ENCODE results near the gene TSPAN32. TPM values are rescaled to one million over a fixed set of nuclear protein-coding genes. Genes with fewer than 3 reads are reported as not detected.

TSPAN32 gene
- total RNA-seq, 1 experiment from 2014 or later = not detected

DNA sequence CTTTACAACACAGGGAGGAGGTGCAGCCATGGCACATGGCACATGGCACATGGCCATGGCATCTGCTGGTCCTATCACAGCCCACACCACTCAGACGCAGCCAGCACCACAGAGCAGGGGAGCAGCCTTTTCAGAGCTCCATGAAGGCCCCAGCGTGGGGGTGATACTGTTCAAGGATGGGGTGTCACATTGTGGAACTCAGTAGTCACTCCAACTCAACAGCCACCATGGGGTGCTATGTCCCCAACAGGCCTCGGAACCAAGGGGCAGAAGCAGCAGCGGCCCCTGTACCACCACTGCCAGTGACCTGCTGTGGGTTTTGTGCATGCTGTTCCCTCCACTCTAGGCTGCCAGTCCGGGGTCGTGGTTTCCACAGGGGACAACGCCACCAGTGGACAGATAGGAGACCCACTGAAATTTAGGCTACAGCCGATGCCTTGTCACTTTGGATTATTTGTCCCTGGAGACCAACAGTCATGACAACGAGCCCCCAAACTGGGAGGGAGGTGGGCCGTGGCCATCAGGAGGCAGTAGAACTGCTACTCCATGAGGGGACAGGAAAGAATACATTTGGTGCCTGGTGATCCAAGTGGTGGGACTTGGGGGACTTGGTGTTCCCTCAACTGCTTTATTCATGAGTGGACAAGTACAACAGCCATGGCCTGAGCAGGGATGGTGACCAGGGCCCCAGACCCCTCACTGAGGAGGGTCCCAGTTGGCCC is 44.9 kb downstream of the TSPAN32 start:
- ATAC-seq = no peak
- TF ChIP-seq ZNF274 (IDR thresholded peaks at IDR 0.05; ENCODE audit: low read depth, low read length) = no peak
- no peak for TF ChIP-seq SIN3A (IDR thresholded peaks at IDR 0.05; ENCODE audit: low read depth)
- no peak for TF ChIP-seq SP1 (IDR thresholded peaks at IDR 0.05; ENCODE audit: low read depth)
- no peak for TF ChIP-seq JUND (IDR thresholded peaks at IDR 0.05)
- TF ChIP-seq, protein P1, sequence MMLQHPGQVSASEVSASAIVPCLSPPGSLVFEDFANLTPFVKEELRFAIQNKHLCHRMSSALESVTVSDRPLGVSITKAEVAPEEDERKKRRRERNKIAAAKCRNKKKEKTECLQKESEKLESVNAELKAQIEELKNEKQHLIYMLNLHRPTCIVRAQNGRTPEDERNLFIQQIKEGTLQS (IDR thresholded peaks at IDR 0.05) = no peak
- TF ChIP-seq POLR2AphosphoS5 (IDR thresholded peaks at IDR 0.05; ENCODE audit: low read depth, low read length) = no peak
- TF ChIP-seq SRF (IDR thresholded peaks at IDR 0.05; ENCODE audit: low read depth) = no peak
- no peak for TF ChIP-seq EZH2phosphoT487 (IDR thresholded peaks at IDR 0.05; ENCODE audit: borderline replicate concordance)
- RAD21 ChIA-PET (ENCODE audit: low non-redundant PET in 1 of 2, low total read pairs in 2 of 2, uncharacterized antibody in 2 of 2, unreplicated experiment in 2 of 2) = no interaction called here
- Histone ChIP-seq H4K20me1 (ENCODE audit: insufficient read depth) (no peaks in the 10 kb centered on the region), H3K9me2 (ENCODE audit: insufficient read depth) (no peaks in the 10 kb centered on the region), H3K36me3 (ENCODE audit: control insufficient read depth in 1 of 2, insufficient read depth in 2 of 2, low read length in 2 of 2) (no peaks in the 10 kb centered on the region), H3K27ac (ENCODE audit: low read depth, low read length) (no peak overlapping the region), H3K4me1 (ENCODE audit: control insufficient read depth in 1 of 2, insufficient read depth in 2 of 2, low read length in 2 of 2) (no peaks in the 10 kb centered on the region), H3K4me2 (ENCODE audit: low read length) (no peak overlapping the region), H3K27me3 (ENCODE audit: insufficient read depth, low read length) (peaks cover 3% of the 10 kb centered on the region; the same call in 1 of the 2 replicates), H2AFZ (ENCODE audit: low read depth, low read length, poor library complexity, severe bottlenecking) (no peak overlapping the region), H3K4me3 (replicated peaks in 1 of 2; ENCODE audit: low read depth in 1 of 2, low read length in 2 of 2) (no peak overlapping the region), H3K9me3 (ENCODE audit: control insufficient read depth in 1 of 2, insufficient read depth in 1 of 2, low read depth in 1 of 2, low read length in 2 of 2) (no peaks in the 10 kb centered on the region), H3K79me2 (ENCODE audit: insufficient read depth, low read length) (no peaks in the 10 kb centered on the region), H3K9ac (ENCODE audit: low read length) (no peak overlapping the region)
- BruUV-seq (replicated peaks) = no TSS peak
- POLR2A ChIA-PET = no interaction called here
- DNase-seq (ENCODE audit: low read depth, low spot score) = no peak
- intact Hi-C loops (cut with micrococcal nuclease) = no loop called here
- CTCF ChIA-PET = no interaction called here

DNA sequence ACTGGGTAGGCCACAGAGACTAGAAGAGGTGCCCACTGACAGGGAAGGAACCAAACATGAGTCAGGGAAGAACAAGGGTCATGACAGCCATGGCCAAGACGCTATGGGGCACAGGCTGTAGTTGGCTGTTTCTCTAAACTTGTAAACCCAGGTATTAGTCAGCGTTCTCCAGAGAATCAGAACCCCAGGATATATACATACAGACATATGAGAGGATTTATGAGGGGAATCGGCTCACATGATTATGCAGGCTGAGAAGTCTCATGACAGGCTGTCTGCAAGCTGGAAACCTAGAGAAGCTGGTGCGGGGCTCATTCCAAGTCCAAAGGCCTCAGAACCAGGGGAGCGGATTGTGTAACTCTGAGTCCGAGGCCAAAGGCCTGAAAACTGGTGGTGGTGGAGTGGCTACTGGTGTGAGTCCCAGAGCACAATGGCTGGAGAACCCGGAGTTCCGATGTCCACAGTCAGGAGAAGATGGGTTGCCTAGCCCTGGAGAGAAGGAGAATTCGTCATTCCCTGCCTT is 45.6 kb downstream of the TSPAN32 start:
- ChIA-PET CTCF (no interaction called here), RAD21 (ENCODE audit: low non-redundant PET in 1 of 2, low total read pairs in 2 of 2, uncharacterized antibody in 2 of 2, unreplicated experiment in 2 of 2) (no interaction called here), POLR2A (no interaction called here)
- no peaks in the 10 kb centered on the region for H3K36me3 ChIP-seq (ENCODE audit: control insufficient read depth in 1 of 2, insufficient read depth in 2 of 2, low read length in 2 of 2)
- DNase-seq (ENCODE audit: low read depth, low spot score) (no peak), ATAC-seq (no peak)
- H3K4me3 ChIP-seq (replicated peaks in 1 of 2; ENCODE audit: low read depth in 1 of 2, low read length in 2 of 2) = no peak overlapping the region
- no peaks in the 10 kb centered on the region for H3K79me2 ChIP-seq (ENCODE audit: insufficient read depth, low read length)
- H3K4me1 ChIP-seq (ENCODE audit: control insufficient read depth in 1 of 2, insufficient read depth in 2 of 2, low read length in 2 of 2) = no peaks in the 10 kb centered on the region
- no peak for TF ChIP-seq SP1 (IDR thresholded peaks at IDR 0.05; ENCODE audit: low read depth)
- no peak for TF ChIP-seq SIN3A (IDR thresholded peaks at IDR 0.05; ENCODE audit: low read depth)
- TF ChIP-seq, protein P2, sequence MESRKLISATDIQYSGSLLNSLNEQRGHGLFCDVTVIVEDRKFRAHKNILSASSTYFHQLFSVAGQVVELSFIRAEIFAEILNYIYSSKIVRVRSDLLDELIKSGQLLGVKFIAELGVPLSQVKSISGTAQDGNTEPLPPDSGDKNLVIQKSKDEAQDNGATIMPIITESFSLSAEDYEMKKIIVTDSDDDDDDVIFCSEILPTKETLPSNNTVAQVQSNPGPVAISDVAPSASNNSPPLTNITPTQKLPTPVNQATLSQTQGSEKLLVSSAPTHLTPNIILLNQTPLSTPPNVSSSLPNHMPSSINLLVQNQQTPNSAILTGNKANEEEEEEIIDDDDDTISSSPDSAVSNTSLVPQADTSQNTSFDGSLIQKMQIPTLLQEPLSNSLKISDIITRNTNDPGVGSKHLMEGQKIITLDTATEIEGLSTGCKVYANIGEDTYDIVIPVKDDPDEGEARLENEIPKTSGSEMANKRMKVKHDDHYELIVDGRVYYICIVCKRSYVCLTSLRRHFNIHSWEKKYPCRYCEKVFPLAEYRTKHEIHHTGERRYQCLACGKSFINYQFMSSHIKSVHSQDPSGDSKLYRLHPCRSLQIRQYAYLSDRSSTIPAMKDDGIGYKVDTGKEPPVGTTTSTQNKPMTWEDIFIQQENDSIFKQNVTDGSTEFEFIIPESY (IDR thresholded peaks at IDR 0.05; ENCODE audit: extremely low read depth, insufficient replicate concordance, low read length) = no peak
- no peak for TF ChIP-seq FOSL1 (IDR thresholded peaks at IDR 0.05; ENCODE audit: low read depth)
- no peak for TF ChIP-seq EZH2phosphoT487 (IDR thresholded peaks at IDR 0.05; ENCODE audit: borderline replicate concordance)
- TF ChIP-seq, protein P3, sequence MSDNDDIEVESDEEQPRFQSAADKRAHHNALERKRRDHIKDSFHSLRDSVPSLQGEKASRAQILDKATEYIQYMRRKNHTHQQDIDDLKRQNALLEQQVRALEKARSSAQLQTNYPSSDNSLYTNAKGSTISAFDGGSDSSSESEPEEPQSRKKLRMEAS (IDR thresholded peaks at IDR 0.05) = no peak
- TF ChIP-seq RAD21 (IDR thresholded peaks at IDR 0.05; ENCODE audit: low read depth) = no peak
- TF ChIP-seq YY1 (IDR thresholded peaks at IDR 0.05; ENCODE audit: extremely low read depth, insufficient replicate concordance, low read depth, low read length) = no peak
- TF ChIP-seq ZFX (IDR thresholded peaks at IDR 0.05) = no peak
- TF ChIP-seq SRF (IDR thresholded peaks at IDR 0.05; ENCODE audit: low read depth) = no peak
- no peak for TF ChIP-seq POLR2A (IDR thresholded peaks at IDR 0.05; ENCODE audit: borderline replicate concordance, extremely low read depth, insufficient read depth, insufficient read length)
- intact Hi-C loops (cut with micrococcal nuclease) = no loop called here
- no TSS peak for BruUV-seq (replicated peaks)
- no peak overlapping the region for H2AFZ ChIP-seq (ENCODE audit: low read depth, low read length, poor library complexity, severe bottlenecking)
- H3K9me2 ChIP-seq (ENCODE audit: insufficient read depth) = no peaks in the 10 kb centered on the region
- H3K4me2 ChIP-seq (ENCODE audit: low read length) = no peak overlapping the region
- peaks cover 3% of the 10 kb centered on the region; the same call in 1 of the 2 replicates for H3K27me3 ChIP-seq (ENCODE audit: insufficient read depth, low read length)
- H3K9ac ChIP-seq (ENCODE audit: low read length) = no peak overlapping the region
- H3K27ac ChIP-seq (ENCODE audit: low read depth, low read length) = no peak overlapping the region
- no peaks in the 10 kb centered on the region for H3K9me3 ChIP-seq (ENCODE audit: control insufficient read depth in 1 of 2, insufficient read depth in 1 of 2, low read depth in 1 of 2, low read length in 2 of 2)
- H4K20me1 ChIP-seq (ENCODE audit: insufficient read depth) = no peaks in the 10 kb centered on the region

Measured in HCT116 (cell line).